ENCODE results near the gene TMEM158. TPM values are rescaled to one million over a fixed set of nuclear protein-coding genes. Genes with fewer than 3 reads are reported as not detected.

The TMEM158 gene
- total and polyA plus RNA-seq, 10 of the 15 experiments (the other 5 are each of a cell fraction or from before 2014, with no cell fraction given), result not detected

- TF ChIP-seq SP1 (IDR thresholded peaks at IDR 0.05; ENCODE audit: low read depth, low read length) (no peak), RELA (IDR thresholded peaks at IDR 0.05; ENCODE audit: borderline replicate concordance, partially characterized antibody) (no peak), SMAD1 (IDR thresholded peaks at IDR 0.05; ENCODE audit: low read depth, partially characterized antibody) (no peak)
These were observed 10.0 kb downstream of the TMEM158 start (continued) for GRCh38 chr3:45216021-45216609.

DNA sequence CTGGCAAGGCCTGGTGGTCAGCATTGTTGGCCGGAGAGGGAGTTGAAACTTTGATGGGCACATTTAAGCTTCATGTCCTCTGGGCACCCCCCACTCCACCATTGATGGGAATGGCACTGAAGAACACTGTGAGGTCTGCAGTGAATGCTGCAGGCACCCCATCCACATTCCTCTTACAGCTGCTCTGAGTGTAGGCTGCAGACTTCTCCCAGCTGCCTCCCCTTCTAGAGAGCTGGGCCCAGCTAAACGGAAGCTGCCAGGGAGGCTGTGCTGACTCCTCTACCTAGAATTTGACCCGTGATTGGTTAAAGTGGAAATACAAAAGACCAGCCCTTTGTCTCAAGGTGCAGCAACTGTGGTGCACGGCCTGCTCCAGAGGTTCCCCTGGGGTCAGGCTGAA is 10.6 kb downstream of the TMEM158 start:
- ATAC-seq, result no peak
- CTCF ChIA-PET, result interaction anchor here (0.8 to 1.8 kb wide), 6 partner anchors 8 to 179 kb away, joined by 3 to 7 read pairs (median 4); no protein-coding TSS in a partner anchor

More for the DNA sequence above, 10.6 kb downstream of the TMEM158 start:
- no peak overlapping the region for H3K9ac ChIP-seq (ENCODE audit: control insufficient read depth, insufficient read depth, low read length)
- POLR2A ChIA-PET, result no interaction called here
- intact Hi-C loops (cut with micrococcal nuclease; ENCODE audit: unreplicated experiment), result loop anchor here (10.0 kb wide), 1 partner anchor 449 kb away; no protein-coding TSS in a partner anchor
- no peaks in the 10 kb centered on the region for H3K9me3 ChIP-seq (replicated peaks; ENCODE audit: control insufficient read depth, insufficient read depth, low read length)
- WGBS (ENCODE audit: insufficient coverage, insufficient replicate concordance, low lambda C conversion rate, missing lambda C conversion rate), result 17% methylated on average over 4 of the region's 4 CpGs
- DNase-seq (ENCODE audit: low read depth, low spot score) (no peak), FAIRE-seq (no peak)
- H3K4me1 ChIP-seq (ENCODE audit: control insufficient read depth, insufficient read depth, low read length), result no peaks in the 10 kb centered on the region
- no peak overlapping the region for H3K4me3 ChIP-seq
- H3K79me2 ChIP-seq (ENCODE audit: control insufficient read depth, insufficient read depth, low read length), result no peaks in the 10 kb centered on the region
- H3K36me3 ChIP-seq (ENCODE audit: control insufficient read depth in 2 of 2, insufficient read depth in 2 of 2, low read length in 1 of 2), result no peaks in the 10 kb centered on the region
- no peak for TF ChIP-seq ZNF207 (IDR thresholded peaks at IDR 0.05; ENCODE audit: borderline replicate concordance)
- TF ChIP-seq SPI1 (IDR thresholded peaks at IDR 0.05; ENCODE audit: borderline replicate concordance, insufficient read depth, low read depth, low read length), result no peak
- TF ChIP-seq TARDBP (IDR thresholded peaks at IDR 0.05; ENCODE audit: borderline replicate concordance), result no peak
- TF ChIP-seq KAT2A (conservative IDR thresholded peaks at IDR 0.05; ENCODE audit: control insufficient read depth, low read depth, low read length), result no peak
- TF ChIP-seq ZBTB11 (CRISPR knock-in tag; IDR thresholded peaks at IDR 0.05), result no peak
- TF ChIP-seq, protein P1, sequence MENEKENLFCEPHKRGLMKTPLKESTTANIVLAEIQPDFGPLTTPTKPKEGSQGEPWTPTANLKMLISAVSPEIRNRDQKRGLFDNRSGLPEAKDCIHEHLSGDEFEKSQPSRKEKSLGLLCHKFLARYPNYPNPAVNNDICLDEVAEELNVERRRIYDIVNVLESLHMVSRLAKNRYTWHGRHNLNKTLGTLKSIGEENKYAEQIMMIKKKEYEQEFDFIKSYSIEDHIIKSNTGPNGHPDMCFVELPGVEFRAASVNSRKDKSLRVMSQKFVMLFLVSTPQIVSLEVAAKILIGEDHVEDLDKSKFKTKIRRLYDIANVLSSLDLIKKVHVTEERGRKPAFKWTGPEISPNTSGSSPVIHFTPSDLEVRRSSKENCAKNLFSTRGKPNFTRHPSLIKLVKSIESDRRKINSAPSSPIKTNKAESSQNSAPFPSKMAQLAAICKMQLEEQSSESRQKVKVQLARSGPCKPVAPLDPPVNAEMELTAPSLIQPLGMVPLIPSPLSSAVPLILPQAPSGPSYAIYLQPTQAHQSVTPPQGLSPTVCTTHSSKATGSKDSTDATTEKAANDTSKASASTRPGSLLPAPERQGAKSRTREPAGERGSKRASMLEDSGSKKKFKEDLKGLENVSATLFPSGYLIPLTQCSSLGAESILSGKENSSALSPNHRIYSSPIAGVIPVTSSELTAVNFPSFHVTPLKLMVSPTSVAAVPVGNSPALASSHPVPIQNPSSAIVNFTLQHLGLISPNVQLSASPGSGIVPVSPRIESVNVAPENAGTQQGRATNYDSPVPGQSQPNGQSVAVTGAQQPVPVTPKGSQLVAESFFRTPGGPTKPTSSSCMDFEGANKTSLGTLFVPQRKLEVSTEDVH (IDR thresholded peaks at IDR 0.05; ENCODE audit: low read depth, partially characterized antibody), result no peak
- TF ChIP-seq SIN3A (IDR thresholded peaks at IDR 0.05; ENCODE audit: low read depth, low read length), result no peak
- TF ChIP-seq BCLAF1 (IDR thresholded peaks at IDR 0.05), result no peak
- no peak for TF ChIP-seq CREB1 (IDR thresholded peaks at IDR 0.05; ENCODE audit: low read depth)
- peaks cover 2 to 3% of the 10 kb centered on the region in 2 experiments; a peak in 3 of 4 replicates for H3K27me3 ChIP-seq (replicated peaks in 1 of 2; ENCODE audit: control insufficient read depth in 2 of 2, insufficient read depth in 2 of 2, low read length in 1 of 2)
- no peak overlapping the region for H3K4me2 ChIP-seq (ENCODE audit: control insufficient read depth, insufficient read depth)
- SMC1A ChIA-PET (ENCODE audit: uncharacterized antibody, unreplicated experiment), result interaction anchor here (1.1 to 1.9 kb wide), 3 partner anchors 174 to 177 kb away, joined by 3 to 5 read pairs (median 3); no protein-coding TSS in a partner anchor
- no peak overlapping the region for H3K27ac ChIP-seq (ENCODE audit: control insufficient read depth, insufficient read depth)
- BruUV-seq (replicated peaks), result no TSS peak
- in situ Hi-C loops (cut with MboI), result no loop called here
- H4K20me1 ChIP-seq (ENCODE audit: control insufficient read depth, insufficient read depth), result no peaks in the 10 kb centered on the region
- RAD21 ChIA-PET (ENCODE audit: unreplicated experiment), result no interaction called here
- H2AFZ ChIP-seq (ENCODE audit: control insufficient read depth, low read depth, low read length), result no peak overlapping the region

Measured in GM12878 (cell line).